Activated naive CD4-positive, alpha-beta T cell treated with anti-CD3 and anti-CD28 coated beads, Interleukin-2, amount 50 U/mL, for 72 hours (primary cell): ENCODE results near the gene MB. TPM values are rescaled to one million over a fixed set of nuclear protein-coding genes. Genes with fewer than 3 reads are reported as not detected.
"Not testable (repeated sequence)": the region's sequence is repeated elsewhere in the genome, so short reads cannot be mapped to it uniquely, and the experiment has no call there.

ENCODE experiments used
- ATAC-seq, 2 donors: fragments of 150-1000 bp; cut with Tn5 transposase; 2 replicates each; pipeline ENCODE4 v1.10.0; 2021; ENCODE audit warnings: mild to moderate bottlenecking in 2 of 2, moderate library complexity in 2 of 2
- DNase-seq, 2 donors: peaks; one replicate each; pipeline ENCODE4 v3.0.0; 2021 to 2022; ENCODE audit warnings: low spot score in 2 of 2
- H3K27ac Mint-ChIP-seq, 2 donors: one replicate each; pipeline ENCODE4 v1.8.0; 2022; ENCODE audit warnings: mild to moderate bottlenecking in 2 of 2, mixed read lengths in 2 of 2
- H3K36me3 Mint-ChIP-seq, 2 donors: one replicate each; pipeline ENCODE4 v1.8.0; 2022; ENCODE audit warnings: mixed read lengths in 2 of 2
- H3K9me3 Mint-ChIP-seq, 2 donors: one replicate each; pipeline ENCODE4 v1.8.0; 2022; ENCODE audit warnings: mixed read lengths in 2 of 2
- total RNA-seq, 2 donors: library from RNA; stranded (reverse); gene quantifications; one replicate each; pipeline ENCODE4 v1.2.3, GENCODE V29; 2022

The MB gene
- total RNA-seq: under 1 TPM in 1 of 2 donors, not detected in 1; 0.47 TPM

DNA sequence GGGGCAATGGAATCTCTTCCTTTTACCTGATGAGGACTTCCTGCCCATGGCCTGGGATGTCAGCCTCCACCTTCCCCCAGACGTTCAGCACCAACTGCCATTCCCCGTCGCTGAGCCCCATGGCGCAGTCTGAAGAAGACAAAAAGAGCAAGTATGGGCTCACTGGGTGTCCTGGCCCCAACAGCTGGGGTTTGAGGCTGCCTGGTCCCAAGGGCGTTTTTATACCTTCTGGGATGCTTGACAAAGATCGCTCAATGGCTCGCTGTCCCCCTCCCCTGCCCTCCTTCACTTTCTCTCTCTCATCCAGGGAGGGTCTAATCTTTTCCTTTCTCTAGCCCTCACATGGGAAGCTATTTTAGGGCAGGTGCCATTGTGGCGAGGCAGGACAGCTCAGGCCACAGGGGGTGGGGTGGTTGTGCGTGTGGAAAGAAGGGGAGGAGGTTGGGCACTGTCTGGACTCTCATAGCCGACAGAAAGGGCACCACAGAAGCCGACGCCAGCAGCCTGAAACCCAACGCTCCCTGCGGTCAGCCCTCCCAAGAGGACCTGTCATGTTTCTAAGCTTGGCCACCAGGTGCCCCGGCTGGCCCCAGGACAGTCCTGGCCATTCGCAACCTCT is at the start of gene MB:
MB (minus strand) TSS at position 193 of the 619 bp plus-strand sequence; CDS start at position 121, 72 bp downstream.
- no peaks in the 10 kb centered on the region for H3K36me3 Mint-ChIP-seq
- H3K27ac Mint-ChIP-seq: no peak within 1 kb of the TSS
- H3K9me3 Mint-ChIP-seq: no peaks in the 10 kb centered on the region
- DNase-seq (no peak), ATAC-seq (no peak)

DNA sequence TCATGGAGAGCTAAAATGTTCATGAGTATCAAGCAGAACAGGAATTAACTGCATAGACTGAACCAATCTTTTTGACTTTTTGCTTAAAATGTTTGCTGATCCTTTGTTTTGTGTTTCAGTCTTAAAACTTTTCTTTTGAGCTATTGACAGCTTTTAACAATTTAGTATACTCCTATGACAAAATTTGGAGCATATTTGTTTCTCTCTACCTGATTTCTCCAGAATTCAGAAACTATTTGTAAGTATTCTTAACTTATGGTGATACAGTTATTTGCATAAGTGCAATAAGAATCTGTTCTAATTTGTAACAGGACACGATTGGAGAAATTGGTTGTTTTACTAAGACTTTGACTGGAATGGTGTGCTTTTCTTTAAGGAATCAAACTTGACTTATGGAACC is 49.6 kb upstream of the MB start:
- not testable (repeated sequence) for DNase-seq, H3K27ac Mint-ChIP-seq, ATAC-seq, H3K9me3 Mint-ChIP-seq
- peaks cover 33 to 55% of the 10 kb centered on the region in 2 donors for H3K36me3 Mint-ChIP-seq

DNA sequence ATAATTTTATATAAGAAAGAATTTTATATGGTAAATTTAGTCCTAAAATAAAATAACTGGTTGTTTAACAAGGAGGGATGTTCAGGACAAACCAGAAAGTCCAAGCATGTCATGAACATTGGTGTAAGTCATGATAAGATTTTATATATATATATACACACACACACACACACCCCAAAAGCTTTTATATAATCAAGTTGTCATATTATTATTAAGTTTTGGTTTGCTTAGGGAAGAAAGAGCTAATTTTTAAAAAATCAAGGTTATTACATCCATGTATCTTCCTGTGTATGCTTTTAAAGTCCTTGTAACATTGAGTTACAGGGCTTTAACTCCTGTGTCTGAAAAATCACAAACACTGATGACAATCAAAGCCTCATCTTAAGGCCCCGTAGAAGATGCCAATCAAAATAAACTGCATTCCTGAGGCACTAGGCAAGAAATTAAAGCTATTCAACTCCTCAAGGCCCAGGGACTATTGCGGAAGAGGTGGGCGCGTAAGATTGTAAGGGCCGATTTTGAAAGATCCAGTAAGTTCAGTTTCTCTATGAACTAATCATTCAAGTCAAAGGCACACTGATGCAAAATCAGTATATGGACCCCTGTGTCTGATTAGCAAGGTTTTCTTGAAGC is 47.9 kb upstream of the MB start:
- Mint-ChIP-seq H3K9me3 (peaks cover 0 to 8% of the 10 kb centered on the region in 2 donors), H3K36me3 (peaks cover 35 to 70% of the 10 kb centered on the region in 2 donors), H3K27ac (no peak overlapping the region)
- ATAC-seq: no peak
- DNase-seq: no peak

DNA sequence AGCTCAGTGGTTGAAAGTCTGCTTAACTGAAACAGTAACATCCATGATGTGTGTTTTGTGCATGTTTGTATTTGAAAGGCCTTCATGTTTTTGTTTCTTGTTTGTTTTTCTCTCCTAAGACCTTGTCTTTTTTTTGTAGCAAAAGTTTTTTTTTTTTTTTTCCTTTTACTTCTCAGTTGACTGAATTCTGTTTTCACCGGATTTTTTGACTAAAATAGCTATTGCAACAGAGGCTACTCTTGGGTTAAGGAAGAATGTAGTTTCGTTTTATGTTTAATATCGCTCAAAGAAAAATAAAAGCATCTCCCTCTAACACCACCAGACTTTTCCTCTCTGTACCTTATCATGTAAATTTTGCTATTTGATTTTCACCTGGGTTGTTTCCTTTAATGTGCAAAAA is 46.2 kb upstream of the MB start:
- Mint-ChIP-seq H3K27ac (peak overlapping the region; percentile 29 to 97), H3K36me3 (peaks cover 51 to 87% of the 10 kb centered on the region in 2 donors), H3K9me3 (peaks cover 4 to 19% of the 10 kb centered on the region in 2 donors)
- ATAC-seq: no peak
- no peak for DNase-seq

DNA sequence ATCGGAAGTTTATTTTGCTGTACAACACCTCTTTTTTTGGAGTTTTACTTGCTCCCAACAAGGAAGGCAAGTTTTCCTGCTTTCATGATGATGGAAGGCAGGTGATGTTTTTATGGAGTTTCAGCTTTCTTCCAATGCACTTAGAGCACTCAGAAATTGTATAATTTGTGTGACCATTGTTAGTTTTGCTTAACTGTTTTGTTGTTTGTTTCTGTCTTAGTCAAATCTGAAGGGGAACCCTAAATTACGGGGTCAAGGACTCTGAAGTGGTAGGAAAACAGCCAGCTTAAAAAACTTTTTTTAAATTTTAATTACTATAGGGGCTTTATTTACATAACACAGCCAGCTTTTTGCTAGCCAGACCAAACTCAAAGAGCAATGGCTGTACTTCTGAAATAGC is 45.8 kb upstream of the MB start:
- no peak for ATAC-seq
- DNase-seq: no peak
- Mint-ChIP-seq H3K27ac (peak overlapping the region in 1 of 2 donors; percentile 97), H3K9me3 (peaks cover 8 to 23% of the 10 kb centered on the region in 2 donors), H3K36me3 (peaks cover 51 to 88% of the 10 kb centered on the region in 2 donors)

DNA sequence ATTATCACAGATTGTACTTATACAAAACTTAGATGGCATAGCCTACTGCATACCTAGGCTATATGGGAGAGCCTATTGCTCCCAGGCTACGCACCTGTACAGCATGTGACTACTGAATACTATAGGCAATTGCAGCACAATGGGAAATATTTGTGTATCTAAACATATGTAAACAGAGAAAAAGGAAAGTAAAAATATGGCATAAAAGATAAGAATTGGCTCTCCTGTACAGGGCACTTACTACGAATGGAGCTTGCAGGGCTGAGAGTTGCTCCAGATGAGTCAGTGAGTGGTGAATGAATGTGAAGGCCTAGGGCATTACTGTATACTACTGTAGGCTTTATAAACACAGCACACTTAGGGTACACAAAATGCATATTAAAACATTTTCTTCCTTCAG is 44.3 kb upstream of the MB start:
- ATAC-seq (peak; percentile 55 to 76), DNase-seq (no peak)
- H3K36me3 Mint-ChIP-seq: peaks cover 50 to 88% of the 10 kb centered on the region in 2 donors
- H3K9me3 Mint-ChIP-seq: peaks cover 8 to 25% of the 10 kb centered on the region in 2 donors
- H3K27ac Mint-ChIP-seq: peak overlapping the region; percentile 0 to 97

DNA sequence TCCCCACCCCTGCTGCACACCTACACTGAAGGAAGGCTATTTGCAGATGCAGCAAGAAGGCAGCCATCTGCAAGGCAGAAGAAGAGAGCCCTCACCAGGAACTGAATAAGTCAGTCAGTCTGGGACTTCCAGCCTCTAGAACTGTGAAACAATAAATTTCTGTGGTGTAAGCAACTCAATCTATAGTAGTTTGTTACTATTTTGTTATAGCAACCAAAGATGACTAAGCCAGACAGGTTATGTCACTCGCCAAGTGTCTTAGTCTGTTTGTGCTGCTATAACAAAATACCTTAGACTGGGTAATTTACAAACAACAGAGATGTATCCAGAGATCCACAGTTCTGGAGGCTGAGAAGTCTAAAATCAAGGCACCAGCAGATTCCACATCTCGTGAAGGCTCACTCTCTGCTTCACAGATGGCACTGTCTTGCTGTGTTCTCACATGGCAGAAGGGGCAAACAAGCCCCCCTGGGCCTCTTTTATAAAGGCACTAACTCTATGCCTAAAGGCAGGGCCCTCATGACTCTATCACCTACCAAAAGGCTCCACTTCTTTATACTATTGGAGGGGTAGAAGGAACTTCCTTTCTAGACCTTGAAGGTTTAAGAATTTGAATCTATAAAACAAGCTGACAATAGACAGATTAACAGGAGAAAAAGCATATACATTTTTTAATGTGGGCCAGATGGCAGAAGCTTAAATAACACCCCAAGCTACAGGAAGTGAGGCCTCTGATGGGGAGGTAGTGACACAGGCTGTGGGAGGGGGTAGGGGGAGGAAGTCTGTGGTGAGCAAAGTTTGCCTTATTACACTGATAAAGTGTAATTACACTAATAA is 43.4 kb upstream of the MB start:
- peak overlapping the region; percentile 97 to 99 for H3K27ac Mint-ChIP-seq
- H3K36me3 Mint-ChIP-seq: peaks cover 47 to 94% of the 10 kb centered on the region in 2 donors
- no peak for DNase-seq
- ATAC-seq: peak; percentile 83 to 85
- peaks cover 8 to 27% of the 10 kb centered on the region in 2 donors for H3K9me3 Mint-ChIP-seq

DNA sequence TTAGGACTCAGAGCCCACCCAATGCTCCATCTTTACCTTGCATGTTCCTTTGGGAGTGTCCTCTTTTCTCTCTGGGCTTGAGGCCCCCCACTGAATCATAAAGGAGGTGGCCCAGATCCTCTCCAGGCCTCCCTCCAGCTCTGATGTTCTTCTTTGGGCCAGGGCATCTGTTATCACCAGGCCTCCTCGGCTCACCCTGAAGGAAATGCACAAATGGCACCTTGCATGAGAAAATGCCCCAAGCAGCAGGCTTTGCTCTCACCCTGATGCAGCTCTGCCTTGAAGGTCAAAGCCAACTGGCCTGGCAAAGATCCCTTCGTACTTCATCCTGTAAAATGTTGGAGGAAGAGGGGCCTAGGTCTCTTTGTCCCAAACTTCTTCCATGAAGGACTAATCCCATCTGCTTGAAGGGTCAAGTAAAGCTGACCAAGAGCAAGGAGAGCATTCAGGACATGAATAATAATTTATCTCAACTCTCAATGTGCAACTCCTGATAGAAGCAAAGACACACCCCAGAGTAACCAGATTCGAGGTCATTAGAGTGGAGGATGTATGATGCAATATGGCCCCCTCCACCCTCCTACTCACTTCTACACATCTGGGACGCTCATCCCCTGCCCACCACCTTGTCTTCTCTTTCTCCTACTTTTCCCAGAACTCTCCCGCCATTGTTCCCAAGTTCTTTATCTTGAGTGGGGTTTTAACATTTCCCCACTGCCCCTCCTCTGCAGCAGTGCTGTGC is 40.6 kb upstream of the MB start:
- Mint-ChIP-seq H3K9me3 (peaks cover 8 to 30% of the 10 kb centered on the region in 2 donors), H3K36me3 (peaks cover 38 to 93% of the 10 kb centered on the region in 2 donors), H3K27ac (peak overlapping the region; percentile 76 to 97)
- DNase-seq (no peak), ATAC-seq (no peak)

DNA sequence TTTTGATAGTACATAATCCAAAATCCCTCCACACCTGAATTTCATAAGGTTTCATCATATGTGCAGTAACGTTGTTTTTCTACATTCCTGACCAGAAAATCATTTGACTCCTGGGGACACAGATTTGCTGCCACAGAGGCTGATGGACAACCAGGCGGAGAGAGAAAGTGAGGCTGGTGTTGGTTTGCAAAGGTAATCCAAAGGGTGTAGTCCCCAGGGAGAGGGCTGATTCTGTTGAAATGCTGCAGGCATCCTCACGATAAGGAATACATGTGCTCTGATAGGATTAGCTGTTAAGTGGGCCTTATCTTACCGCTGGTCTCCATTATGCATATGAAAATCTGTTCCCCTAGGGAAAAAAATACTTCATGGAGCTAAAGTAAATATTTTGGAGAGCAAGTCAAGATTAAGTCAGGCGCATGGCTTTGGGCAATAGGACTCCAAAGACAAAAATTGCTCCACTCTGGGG is 39.2 kb upstream of the MB start:
- no peak for DNase-seq
- Mint-ChIP-seq H3K27ac (no peak overlapping the region), H3K9me3 (peaks cover 8 to 27% of the 10 kb centered on the region in 2 donors), H3K36me3 (peaks cover 34 to 81% of the 10 kb centered on the region in 2 donors)
- ATAC-seq: no peak

DNA sequence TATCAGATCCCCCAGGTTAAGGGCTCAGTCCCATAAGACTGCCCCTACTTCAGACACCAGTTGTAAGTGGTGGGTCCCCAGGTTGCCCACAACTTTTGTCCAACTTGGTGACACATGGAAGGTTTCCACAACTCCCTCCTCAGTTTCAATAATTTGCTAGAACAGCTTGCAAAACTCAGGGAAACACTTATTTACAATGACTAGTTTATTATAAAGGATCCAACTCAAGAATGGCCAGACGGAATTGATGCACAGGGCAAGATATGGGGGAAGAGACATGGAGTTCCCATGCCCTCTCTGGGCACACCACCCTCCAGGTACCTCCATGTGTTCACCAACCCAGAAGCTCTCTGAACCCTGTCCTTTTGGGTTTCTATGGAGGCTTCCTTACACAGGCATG is 36.7 kb upstream of the MB start:
- Mint-ChIP-seq H3K27ac (peak overlapping the region in 1 of 2 donors; percentile 11), H3K9me3 (peaks cover 8 to 24% of the 10 kb centered on the region in 2 donors), H3K36me3 (peaks cover 32 to 76% of the 10 kb centered on the region in 2 donors)
- no peak for ATAC-seq
- no peak for DNase-seq

DNA sequence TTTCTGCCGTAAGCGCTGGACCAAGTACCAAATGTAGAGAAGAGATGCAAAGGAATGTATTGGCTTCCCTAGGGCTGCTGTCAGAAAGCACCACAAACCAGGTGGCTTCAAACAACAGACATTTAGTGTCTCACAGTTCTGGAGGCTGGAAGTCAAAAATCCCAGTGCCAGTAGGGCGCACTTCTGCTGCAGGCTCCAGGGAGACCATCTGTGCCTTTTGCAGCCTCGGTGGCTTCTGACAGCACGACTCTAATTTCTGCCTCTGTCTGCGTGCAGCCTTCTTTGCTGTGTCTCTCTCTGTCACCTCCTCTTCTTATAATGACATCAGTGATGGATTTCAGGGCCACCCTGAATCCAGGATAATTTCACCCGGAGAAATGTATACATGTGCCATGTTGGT is 34.0 kb upstream of the MB start:
- Mint-ChIP-seq H3K36me3 (peaks cover 21 to 56% of the 10 kb centered on the region in 2 donors), H3K9me3 (peaks cover 0 to 13% of the 10 kb centered on the region in 2 donors), H3K27ac (no peak overlapping the region)
- ATAC-seq: no peak
- no peak for DNase-seq

DNA sequence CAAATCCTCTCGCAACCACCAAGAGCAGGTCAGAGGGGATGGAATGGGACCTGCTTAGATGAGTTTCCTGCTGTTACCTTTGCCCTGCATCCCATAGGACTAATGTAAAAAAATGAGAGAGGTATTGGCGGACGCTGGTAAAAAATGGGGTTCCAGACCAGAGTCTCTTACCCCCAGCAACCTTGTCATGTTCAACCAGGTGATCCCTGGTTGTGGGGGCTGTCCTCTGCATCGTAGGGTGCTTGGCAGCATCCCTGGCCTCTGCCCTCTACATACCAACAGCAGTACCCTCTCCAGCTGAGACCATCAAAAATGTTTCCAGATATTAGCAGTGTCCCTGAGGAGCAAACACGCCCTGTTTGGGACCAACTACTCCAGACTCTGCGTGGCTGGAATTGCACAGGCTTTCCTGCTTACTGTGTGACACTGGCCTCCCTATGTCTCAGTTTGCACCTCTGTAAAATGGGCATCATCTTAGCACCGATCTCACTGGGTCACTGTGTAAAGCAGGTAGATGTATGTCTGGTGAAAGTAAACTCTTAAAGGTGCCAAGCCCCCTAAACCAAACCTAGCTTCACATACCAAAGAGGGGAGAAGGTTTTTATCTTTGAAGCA is 32.6 kb upstream of the MB start:
- Mint-ChIP-seq H3K9me3 (peaks cover 0 to 9% of the 10 kb centered on the region in 2 donors), H3K27ac (peak overlapping the region; percentile 100), H3K36me3 (peaks cover 21 to 43% of the 10 kb centered on the region in 2 donors)
- no peak for DNase-seq
- ATAC-seq: no peak

DNA sequence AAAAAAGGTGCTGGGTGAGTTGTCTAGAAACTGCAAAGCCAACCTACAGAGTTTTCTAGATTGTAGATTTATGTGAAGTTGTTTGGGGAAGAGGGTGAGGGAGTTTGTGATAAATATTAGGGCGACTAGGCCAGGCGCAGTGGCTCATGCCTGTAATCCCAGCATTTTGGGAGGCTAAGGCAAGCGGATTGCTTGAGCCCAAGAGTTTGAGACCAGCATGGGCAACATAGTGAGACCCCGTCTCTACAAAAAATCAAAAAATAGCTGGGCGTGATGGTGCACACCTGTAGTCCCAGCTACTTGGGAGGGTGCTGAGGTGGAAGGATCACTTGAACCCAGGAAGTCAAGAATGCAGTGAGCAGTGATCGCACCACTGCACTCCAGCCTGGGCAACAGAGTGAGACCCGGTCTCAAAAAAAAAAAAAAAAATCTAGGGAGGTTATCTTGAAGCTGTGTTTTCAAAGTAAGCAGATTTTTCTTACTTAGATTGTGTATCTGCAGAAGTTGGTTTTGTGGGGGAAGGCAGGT is 32.0 kb upstream of the MB start:
- ATAC-seq: peak in 1 of 2 donors; percentile 10

DNA sequence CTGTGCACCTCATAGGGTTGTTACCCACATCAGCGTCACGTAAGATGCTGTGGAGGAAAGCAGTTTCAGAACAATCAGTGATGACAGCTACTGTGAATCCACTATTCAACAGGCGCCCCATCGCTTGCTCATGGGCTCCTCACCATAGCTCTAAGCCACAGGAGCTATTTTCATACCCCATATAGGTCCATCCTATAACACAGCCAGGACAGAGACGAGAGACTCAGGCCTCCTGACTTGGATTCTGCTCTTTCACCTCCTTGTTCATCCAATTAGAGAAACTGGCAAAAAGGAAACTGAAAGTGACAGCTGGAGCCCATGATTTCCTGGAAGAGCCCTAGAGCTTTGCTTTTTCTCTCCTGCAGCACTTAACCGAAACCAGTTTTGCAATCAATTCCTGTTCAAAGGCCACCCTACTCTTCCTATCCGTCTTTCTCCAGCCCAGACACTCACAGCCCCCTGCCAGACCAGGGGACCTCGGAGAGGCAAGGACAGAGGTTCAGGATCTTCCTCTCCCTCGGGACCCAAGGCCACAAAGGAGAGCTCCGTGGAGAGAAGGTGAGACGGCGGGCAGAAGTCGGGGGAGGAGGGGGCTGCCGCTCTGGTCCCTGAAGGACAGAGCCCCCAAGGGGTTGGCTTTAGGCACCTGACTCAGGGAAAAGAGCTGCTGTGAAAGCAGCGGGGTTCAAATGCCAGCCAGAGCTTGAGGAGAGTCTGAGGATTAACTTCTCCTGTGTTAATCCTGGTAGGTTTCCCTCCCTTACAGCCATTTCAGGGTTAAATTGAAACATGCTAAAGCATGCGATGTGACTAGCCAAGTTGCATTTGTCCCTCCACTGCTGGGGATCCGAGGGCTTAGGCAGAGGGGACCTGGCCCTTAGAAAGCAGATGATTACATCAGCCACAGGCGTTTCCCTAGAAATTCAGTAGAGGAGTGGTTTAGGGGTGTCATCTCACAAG is 31.2 kb upstream of the MB start, which contains the start of gene APOL6:
APOL6 (plus strand) TSS at position 381 of the 960 bp plus-strand sequence. CDS start 7,980 bp downstream, outside the sequence.
- Mint-ChIP-seq H3K27ac (peak within 1 kb of the TSS; percentile 100), H3K36me3 (peaks cover 21 to 31% of the 10 kb centered on the region in 2 donors), H3K9me3 (peaks cover 0 to 3% of the 10 kb centered on the region in 2 donors)
- peak; percentile 83 to 89 for ATAC-seq
- peak; percentile 60 to 74 for DNase-seq

More for the DNA sequence above, 32.0 kb upstream of the MB start:
- DNase-seq: no peak
- peak overlapping the region; percentile 100 for H3K27ac Mint-ChIP-seq
- H3K9me3 Mint-ChIP-seq: peaks cover 0 to 9% of the 10 kb centered on the region in 2 donors
- peaks cover 21 to 38% of the 10 kb centered on the region in 2 donors for H3K36me3 Mint-ChIP-seq
